GM19452 (cell line): ENCODE results near the gene MAD2L1BP.
"Not testable (repeated sequence)": the region's sequence is repeated elsewhere in the genome, so short reads cannot be mapped to it uniquely, and the experiment has no call there.

Experiments used
- ATAC-seq: cut with Tn5 transposase; IDR thresholded peaks from one replicate; pipeline ENCODE4 v1.9.1; 2021; ENCODE audit not compliant: unreplicated experiment

MAD2L1BP gene

DNA sequence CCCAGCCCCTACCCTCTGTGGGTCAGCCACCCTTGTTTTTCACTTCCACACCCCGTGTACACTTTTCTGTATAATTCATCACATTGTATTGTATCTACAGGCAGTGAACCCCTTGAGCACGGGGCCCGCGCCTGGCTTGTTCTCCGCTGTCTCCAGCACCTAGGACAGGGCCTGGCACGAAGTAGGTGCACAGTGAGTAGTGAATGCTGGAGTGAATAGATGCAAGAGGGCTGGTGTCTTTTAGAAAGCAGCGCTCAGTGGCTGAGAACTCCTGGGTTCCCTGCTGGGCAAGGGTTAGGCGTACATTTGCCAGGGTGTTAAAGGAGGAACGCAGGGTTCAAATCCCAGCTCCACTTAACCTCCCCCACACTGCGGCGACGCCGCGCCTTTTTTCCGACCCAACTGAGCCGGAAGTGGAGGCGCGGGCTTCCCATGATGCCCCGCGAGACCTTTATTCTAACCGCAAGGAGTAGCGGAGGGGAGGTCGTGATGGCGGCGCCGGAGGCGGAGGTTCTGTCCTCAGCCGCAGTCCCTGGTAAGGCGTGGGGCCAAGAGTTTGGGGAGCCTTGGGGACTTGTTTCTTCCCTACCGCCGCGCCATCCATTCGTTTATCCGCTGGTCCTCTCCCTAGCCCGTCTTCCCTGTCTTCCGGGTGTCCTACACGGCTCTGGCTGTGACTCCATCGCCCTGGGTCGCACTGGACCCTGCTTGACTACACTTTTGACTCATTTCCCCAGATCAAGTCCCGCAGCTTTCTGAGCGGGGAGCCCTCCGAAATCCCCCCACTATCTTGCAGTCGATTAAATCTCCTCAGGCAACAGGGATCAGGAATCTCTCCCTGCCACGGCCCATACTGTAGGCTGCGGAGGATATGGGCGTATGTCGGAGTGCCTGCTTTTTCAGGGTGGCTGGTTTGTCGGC is at the start of gene MAD2L1BP:
MAD2L1BP (plus strand) TSS at position 454 of the 921 bp plus-strand sequence; CDS start at position 490, 36 bp downstream.
- ATAC-seq, result peak; percentile 75

- ATAC-seq, result no peak
These were observed 47.4 kb upstream of the MAD2L1BP start for GRCh38 chr6:43588194-43588593.

DNA sequence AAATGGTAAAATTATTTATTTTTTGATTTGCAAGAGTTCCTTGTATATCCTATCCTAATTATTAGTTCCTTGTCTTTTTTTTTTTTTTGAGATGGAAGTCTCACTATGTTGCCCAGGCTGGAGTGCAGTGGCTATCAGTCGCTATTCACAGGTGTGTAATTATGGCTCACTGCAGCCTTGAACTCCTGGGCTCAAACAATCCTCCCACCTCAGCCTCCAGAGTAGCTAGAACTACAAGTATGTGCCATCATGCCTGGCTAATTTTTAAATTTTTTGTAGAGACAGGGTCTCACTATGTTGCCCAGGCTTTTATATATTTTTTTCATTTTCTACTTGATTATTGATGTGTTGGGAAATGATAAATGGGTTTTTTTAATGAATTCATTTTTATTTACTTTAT is 46.1 kb upstream of the MAD2L1BP start:
- ATAC-seq, result not testable (repeated sequence)

GRCh38 chr6:43593938-43594337 is 41.7 kb upstream of the MAD2L1BP start:
- no peak for ATAC-seq

GRCh38 chr6:43600595-43600994 is 35.0 kb upstream of the MAD2L1BP start:
- no peak for ATAC-seq

DNA sequence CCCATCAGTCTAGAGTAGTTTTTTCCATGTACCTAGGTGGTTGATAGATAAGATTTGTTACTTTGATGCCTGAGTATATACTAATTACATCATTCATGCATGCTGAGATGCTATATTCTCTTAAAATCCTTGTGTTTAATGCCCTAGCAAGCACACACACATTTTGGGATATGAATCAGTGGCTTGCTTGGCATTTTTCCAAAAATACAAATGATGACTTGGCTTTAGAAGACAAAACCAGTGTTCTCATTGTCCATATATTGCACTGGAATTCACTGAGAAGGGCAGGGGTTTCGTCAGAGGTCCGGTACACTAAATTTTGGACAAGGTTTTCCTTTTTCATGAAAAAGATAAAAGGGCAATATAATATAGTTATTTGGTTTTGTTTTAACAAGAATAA is 31.5 kb upstream of the MAD2L1BP start:
- ATAC-seq, result no peak

GRCh38 chr6:43606019-43606418 is 29.6 kb upstream of the MAD2L1BP start:
- no peak for ATAC-seq

DNA sequence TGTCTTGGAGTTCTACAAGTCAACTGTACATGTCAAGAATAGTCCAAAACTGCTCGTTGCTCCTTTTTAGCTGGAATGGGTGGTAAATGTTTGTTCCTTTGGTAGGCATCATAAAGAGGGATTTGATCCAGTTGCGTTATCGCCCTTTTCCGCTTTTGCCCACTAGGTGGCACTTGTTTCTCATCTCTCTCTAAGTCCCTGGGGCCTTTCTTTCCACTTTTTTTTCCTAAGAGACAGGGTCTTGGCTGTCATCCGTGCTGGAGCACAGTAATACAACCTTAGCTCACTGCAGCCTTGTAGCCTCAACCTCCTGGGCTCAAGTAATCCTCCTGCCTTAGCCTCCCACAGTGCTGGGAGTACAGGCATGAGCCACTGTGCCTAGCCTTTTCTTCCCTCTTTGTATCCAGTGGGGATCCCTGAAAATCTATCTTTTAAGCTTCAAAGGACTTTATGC is 27.3 kb upstream of the MAD2L1BP start:
- no peak for ATAC-seq

DNA sequence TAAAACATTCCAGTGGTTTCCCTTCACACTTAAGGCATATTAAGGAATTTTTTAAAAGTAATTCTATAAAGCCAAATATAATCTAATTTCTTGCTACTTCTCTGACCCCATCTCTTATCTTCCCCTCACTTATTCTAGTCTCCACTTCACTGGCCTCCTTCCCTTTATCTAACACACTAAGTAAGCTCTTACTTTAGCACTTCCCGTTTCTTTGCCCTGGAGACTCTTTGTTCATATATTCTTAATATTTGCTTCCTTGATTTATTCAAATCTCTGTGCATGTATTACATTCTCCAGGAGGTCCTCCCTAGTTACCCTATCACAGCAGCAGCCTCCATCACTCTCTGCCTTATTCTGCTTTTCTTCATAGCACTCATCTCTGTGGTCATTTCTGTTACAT is 26.8 kb upstream of the MAD2L1BP start:
- no peak for ATAC-seq

- ATAC-seq, result no peak
These were observed 26.2 kb upstream of the MAD2L1BP start for GRCh38 chr6:43609402-43609801.

DNA sequence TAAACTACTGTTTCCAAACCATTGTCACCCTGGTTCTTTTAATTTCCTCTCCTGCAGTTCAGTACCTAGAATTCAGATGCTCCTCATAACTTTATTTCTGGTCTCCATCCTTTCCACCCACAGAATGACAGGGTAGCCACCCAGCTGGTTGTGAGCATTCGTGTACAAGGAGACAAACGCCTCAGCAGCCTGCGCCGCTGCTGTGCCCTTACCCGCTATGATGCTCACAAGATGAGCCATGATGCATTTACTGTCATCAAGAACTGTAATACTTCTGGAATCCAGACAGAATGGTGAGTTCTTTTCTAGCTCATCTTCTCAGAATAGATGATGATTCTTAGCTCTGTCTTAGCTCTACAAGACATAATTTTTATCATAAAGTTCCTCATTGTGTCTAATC is 25.2 kb upstream of the MAD2L1BP start:
- ATAC-seq, result no peak

DNA sequence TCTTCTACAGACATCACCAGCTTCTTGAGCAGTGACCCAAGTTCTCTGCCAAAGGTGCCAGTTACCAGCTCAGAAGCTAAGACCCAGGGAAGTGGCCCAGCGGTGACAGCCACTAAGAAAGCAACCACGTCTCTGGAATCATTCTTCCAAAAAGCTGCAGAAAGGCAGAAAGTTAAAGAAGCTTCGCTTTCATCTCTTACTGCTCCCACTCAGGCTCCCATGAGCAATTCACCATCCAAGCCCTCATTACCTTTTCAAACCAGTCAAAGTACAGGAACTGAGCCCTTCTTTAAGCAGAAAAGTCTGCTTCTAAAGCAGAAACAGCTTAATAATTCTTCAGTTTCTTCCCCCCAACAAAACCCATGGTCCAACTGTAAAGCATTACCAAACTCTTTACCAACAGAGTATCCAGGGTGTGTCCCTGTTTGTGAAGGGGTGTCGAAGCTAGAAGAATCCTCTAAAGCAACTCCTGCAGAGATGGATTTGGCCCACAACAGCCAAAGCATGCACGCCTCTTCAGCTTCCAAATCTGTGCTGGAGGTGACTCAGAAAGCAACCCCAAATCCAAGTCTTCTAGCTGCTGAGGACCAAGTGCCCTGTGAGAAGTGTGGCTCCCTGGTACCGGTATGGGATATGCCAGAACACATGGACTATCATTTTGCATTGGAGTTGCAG is 21.8 kb upstream of the MAD2L1BP start:
- no peak for ATAC-seq

- no peak for ATAC-seq
These were observed 21.3 kb upstream of the MAD2L1BP start for GRCh38 chr6:43614396-43614730.

DNA sequence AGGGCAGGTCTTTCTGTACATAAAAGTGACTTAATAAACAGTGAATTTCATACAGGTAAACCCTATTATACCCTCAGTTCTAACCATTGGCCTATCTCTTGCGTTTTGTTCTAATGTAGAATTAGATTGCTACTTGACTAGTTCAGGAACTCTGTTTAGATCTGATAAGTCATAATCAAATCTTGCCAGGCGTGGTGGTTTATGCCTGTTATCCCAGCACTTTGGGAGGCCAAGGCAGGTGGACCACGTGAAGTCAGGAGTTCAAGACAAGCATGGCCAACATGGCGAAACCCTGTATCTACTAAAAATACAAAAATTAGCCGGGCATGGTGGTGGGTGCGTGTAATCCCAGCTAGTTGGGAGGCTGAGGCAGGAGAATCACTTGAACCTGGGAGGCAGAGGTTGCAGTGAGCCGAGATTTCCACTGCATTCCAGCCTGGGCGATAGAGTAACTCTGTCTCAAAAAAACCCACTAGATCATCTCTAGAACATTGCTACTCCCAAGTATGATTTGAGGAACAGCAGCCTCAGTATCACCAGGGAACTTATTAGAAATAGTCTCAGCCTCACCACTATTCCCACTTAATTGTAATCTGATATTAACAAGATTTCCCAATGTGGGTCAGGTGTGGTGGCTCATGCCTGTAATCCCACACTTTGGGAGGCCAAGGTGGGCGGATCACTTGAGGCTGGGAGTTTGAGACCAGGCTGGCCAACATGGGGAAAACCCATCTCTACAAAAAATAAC is 18.7 kb upstream of the MAD2L1BP start:
- ATAC-seq, result no peak

DNA sequence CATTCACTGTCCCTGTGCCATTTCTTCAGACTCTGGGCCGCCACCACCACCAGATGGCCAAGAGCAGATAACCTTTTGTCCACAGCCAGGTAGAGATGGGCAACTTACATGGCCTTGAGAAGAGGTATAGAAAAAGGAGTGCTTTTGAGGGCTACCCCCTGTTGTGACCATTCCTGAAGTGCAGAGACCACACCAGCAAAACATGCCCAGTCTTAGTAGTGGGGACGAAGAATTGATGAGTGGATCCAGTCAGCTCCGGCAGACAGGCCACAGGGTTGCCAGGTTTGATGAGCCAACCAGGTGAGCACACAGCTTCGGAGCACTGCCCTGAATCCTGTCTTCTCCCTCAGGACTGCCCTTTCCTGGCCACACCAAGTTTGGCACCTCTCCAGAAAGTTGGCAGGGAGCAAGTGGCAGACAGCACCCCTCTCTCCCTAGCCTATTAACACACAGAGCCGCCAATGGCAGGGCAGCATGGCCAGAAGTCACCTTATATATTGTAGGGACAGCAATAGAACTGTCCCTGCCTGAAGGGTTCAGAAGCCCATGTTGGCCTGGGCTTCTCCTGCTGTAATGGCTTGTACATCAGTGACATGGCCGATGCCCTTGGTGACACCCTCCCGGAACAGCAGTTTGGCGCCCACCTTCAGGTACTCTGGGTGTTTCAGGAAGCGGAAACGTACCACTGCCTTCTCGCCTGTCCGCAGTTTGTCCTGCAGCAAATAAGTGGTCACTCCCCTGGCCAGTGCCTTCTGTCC is 14.4 kb upstream of the MAD2L1BP start:
- no peak for ATAC-seq

GRCh38 chr6:43621836-43622180 is 13.8 kb upstream of the MAD2L1BP start:
- no peak for ATAC-seq

GRCh38 chr6:43622541-43622940 is 13.1 kb upstream of the MAD2L1BP start:
- no peak for ATAC-seq

GRCh38 chr6:43623880-43624785 is 11.5 kb upstream of the MAD2L1BP start:
- ATAC-seq, result no peak

- no peak for ATAC-seq
These were observed 10.8 kb upstream of the MAD2L1BP start for GRCh38 chr6:43624786-43625288.
